SJSA1 (cell line): ENCODE data around the gene NCOA7. TPM values are rescaled to one million over a fixed set of nuclear protein-coding genes. Genes with fewer than 3 reads are reported as not detected.

Experiments
- DNase-seq, 2 experiments: peaks; one replicate each; pipeline ENCODE4 v3.0.0-alpha.2; 2015 to 2020; ENCODE audit warnings: low spot score in 2 of 2, low read depth in 1 of 2
- H3K27ac ChIP-seq: fragments of 250-450 bp; sonication (Bioruptor Pico); 2 replicates; pipeline ENCODE4 v1.5.1; 2020; ENCODE audit warnings: mild to moderate bottlenecking, moderate library complexity
- H3K27me3 ChIP-seq: fragments of 250-450 bp; sonication (Bioruptor Pico); replicated peaks from 2 replicates; pipeline ENCODE4 v1.5.1; 2020; ENCODE audit warnings: mild to moderate bottlenecking, moderate library complexity
- H3K36me3 ChIP-seq: fragments of 250-450 bp; sonication (Bioruptor Pico); 2 replicates; pipeline ENCODE4 v1.5.1; 2020; ENCODE audit warnings: mild to moderate bottlenecking
- H3K4me1 ChIP-seq: fragments of 250-450 bp; sonication (Bioruptor Pico); replicated peaks from 2 replicates; pipeline ENCODE4 v1.6.1; 2021; ENCODE audit warnings: mild to moderate bottlenecking
- H3K4me3 ChIP-seq: fragments of 250-450 bp; sonication (Bioruptor Pico); 2 replicates; pipeline ENCODE4 v1.5.1; 2020; ENCODE audit warnings: mild to moderate bottlenecking
- H3K9me3 ChIP-seq: fragments of 250-450 bp; sonication (Bioruptor Pico); replicated peaks from 2 replicates; pipeline ENCODE4 v1.5.1; 2020; ENCODE audit warnings: mild to moderate bottlenecking
- total RNA-seq: library from RNA; depleted of rRNA; stranded (reverse); fragments of >200 nt; shearing (Covaris generic); gene quantifications from 2 replicates; pipeline ENCODE4 v1.2.3, GENCODE V29; 2014; rRNA removed

Gene NCOA7
- total RNA-seq: 4.4 and 8.5 TPM in 2 replicates

DNA sequence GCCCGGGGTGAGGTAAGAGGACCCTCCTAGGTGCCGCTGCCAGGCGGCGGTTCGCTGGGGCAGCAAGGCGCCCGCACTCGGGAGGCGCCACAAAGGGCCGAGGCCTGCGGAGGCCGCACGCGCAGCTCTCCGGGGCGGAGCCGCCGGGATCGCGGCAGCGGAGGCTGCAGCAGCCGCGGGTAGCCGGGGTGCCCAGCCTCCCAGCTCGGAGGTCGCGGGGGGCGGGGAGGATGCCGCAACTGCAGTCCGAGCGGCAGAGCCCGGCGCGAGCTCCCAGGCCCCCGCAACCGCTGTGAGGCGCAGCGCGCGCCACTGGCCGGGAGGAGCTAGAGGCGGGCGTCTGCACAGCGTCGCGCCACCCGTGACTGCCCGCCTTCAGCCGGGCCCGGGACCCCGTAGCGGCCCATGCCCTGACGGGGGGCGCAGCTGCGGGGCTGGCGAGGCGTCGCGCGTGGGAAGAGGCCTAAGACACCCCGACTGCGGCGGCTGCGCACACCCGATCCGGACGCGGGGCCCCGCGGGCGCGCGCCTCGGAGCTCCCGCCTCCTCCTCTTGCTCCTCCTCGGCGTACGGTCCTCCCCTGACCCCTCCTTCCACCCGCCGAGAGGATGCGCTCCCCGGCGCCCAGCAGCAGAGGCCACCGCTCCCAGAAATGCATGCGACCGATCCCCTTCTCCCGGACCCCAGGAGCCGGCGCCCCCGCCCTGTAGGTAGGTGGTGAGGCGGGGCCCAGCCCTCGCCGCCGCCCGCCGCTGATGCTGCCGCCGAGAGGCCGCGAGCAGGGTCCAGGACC is at the start of gene NCOA7:
NCOA7 (plus strand) TSS at position 603 of the 793 bp plus-strand sequence. CDS start 24,395 bp downstream, outside the sequence.
- no peaks in the 10 kb centered on the region for H3K9me3 ChIP-seq
- DNase-seq: peak; percentile 77 to 88

GRCh38 chr6:125741336-125741735 is 49.4 kb upstream of the NCOA7 start:
- H3K4me1 ChIP-seq: no peaks in the 10 kb centered on the region
- H3K27me3 ChIP-seq: peaks cover 31% of the 10 kb centered on the region
- H3K4me3 ChIP-seq: no peak overlapping the region
- no peak overlapping the region for H3K27ac ChIP-seq
- H3K9me3 ChIP-seq: no peaks in the 10 kb centered on the region
- no peaks in the 10 kb centered on the region for H3K36me3 ChIP-seq
- DNase-seq: no peak

More for the DNA sequence above, at the start of gene NCOA7:
- Histone ChIP-seq H3K27me3 (no peaks in the 10 kb centered on the region), H3K4me1 (peaks cover 20% of the 10 kb centered on the region), H3K4me3 (peak within 1 kb of the TSS; percentile 92), H3K36me3 (peaks cover 6% of the 10 kb centered on the region; the same call in 1 of the 2 replicates), H3K27ac (peak within 1 kb of the TSS; percentile 67)

- H3K27ac ChIP-seq: no peak overlapping the region
- peaks cover 38% of the 10 kb centered on the region for H3K27me3 ChIP-seq
- no peaks in the 10 kb centered on the region for H3K36me3 ChIP-seq
- no peaks in the 10 kb centered on the region for H3K9me3 ChIP-seq
- no peak overlapping the region for H3K4me3 ChIP-seq
- no peaks in the 10 kb centered on the region for H3K4me1 ChIP-seq
- DNase-seq: no peak
Measured at GRCh38 chr6:125742024-125742423, 48.7 kb upstream of the NCOA7 start.

GRCh38 chr6:125742464-125743120 is 48.2 kb upstream of the NCOA7 start:
- Histone ChIP-seq H3K36me3 (no peaks in the 10 kb centered on the region), H3K27me3 (peaks cover 43% of the 10 kb centered on the region), H3K27ac (no peak overlapping the region), H3K4me3 (no peak overlapping the region), H3K9me3 (no peaks in the 10 kb centered on the region), H3K4me1 (peaks cover 2% of the 10 kb centered on the region)
- no peak for DNase-seq

- H3K4me3 ChIP-seq: no peak overlapping the region
- peaks cover 9% of the 10 kb centered on the region for H3K4me1 ChIP-seq
- peaks cover 47% of the 10 kb centered on the region for H3K27me3 ChIP-seq
- H3K36me3 ChIP-seq: no peaks in the 10 kb centered on the region
- no peaks in the 10 kb centered on the region for H3K9me3 ChIP-seq
- DNase-seq: no peak
- no peak overlapping the region for H3K27ac ChIP-seq
Measured at GRCh38 chr6:125743604-125744003, 47.2 kb upstream of the NCOA7 start.

- peaks cover 23% of the 10 kb centered on the region for H3K4me1 ChIP-seq
- no peak overlapping the region for H3K4me3 ChIP-seq
- DNase-seq: no peak
- H3K27me3 ChIP-seq: peaks cover 61% of the 10 kb centered on the region
- no peaks in the 10 kb centered on the region for H3K9me3 ChIP-seq
- no peaks in the 10 kb centered on the region for H3K36me3 ChIP-seq
- H3K27ac ChIP-seq: no peak overlapping the region
Measured at GRCh38 chr6:125745281-125746018, 45.3 kb upstream of the NCOA7 start.

DNA sequence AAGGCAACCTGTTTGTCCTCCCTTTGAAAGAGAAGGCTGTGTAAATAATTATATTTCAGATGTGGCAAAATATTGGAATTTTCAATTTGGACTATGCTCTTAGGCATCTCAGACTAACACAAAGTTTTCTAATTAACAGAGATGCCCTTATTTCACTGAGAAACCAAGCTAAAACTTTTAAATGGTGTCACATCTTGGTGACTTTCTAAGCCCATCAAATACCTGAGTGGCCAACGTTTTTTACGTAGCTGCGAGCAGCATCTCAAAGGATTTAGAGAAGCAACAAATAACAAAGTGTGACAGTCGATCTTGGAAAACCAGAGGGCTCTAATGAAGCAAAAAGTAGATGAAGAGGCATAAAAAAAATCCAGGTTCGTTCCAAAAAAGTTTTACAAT is 44.7 kb upstream of the NCOA7 start:
- no peaks in the 10 kb centered on the region for H3K9me3 ChIP-seq
- H3K36me3 ChIP-seq: no peaks in the 10 kb centered on the region
- no peak overlapping the region for H3K27ac ChIP-seq
- H3K27me3 ChIP-seq: peaks cover 65% of the 10 kb centered on the region
- no peak for DNase-seq
- no peak overlapping the region for H3K4me3 ChIP-seq
- H3K4me1 ChIP-seq: peaks cover 23% of the 10 kb centered on the region

- Histone ChIP-seq H3K9me3 (no peaks in the 10 kb centered on the region), H3K4me3 (peak overlapping the region; percentile 13), H3K27me3 (peaks cover 70% of the 10 kb centered on the region), H3K36me3 (no peaks in the 10 kb centered on the region), H3K4me1 (peaks cover 23% of the 10 kb centered on the region), H3K27ac (no peak overlapping the region)
- peak; percentile 41 to 46 for DNase-seq
Measured at GRCh38 chr6:125746731-125747588, 43.8 kb upstream of the NCOA7 start.

GRCh38 chr6:125747589-125748405 is 43.0 kb upstream of the NCOA7 start:
- Histone ChIP-seq H3K9me3 (no peaks in the 10 kb centered on the region), H3K27ac (no peak overlapping the region), H3K27me3 (peaks cover 70% of the 10 kb centered on the region), H3K4me1 (peaks cover 23% of the 10 kb centered on the region), H3K36me3 (no peaks in the 10 kb centered on the region), H3K4me3 (peak overlapping the region; percentile 54)
- peak; percentile 47 to 48 for DNase-seq

DNA sequence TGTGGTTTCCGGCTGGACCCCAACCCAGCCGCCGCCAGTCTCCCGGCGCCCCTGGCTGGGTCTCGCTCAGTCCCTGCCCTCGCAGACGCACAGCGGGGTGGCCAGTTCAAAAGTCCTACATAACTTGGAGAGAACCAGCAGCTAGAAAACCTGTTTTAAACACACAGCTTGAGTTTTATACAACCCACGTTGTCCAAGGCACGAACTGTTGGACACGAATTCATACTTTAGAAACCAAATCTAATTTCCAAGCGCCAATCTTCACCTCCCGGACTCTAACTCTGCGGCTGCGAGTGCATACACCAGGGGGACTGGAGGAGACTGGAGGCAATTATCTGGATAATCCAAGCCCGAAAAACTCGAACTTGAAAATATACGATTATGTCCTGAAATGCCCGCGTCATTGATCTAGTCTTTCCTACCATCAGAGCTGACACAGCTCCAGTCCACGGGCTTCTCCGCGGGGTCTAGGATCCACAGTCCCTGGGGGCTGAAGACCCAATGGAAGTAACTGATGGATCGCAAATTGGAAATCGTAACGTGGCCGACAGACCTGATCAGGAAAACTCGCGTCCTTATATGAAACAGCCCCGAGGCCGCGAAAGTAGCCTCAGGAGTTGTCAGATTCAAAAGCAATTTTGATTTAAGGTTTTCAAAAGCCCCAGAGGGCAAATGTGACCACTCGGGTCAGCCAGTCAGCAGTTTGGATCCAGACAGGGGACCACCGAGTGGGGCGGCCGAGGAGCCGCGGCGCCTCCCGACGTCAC is 42.2 kb upstream of the NCOA7 start:
- no peaks in the 10 kb centered on the region for H3K9me3 ChIP-seq
- no peak overlapping the region for H3K27ac ChIP-seq
- DNase-seq: peak in 1 of 2 experiments; percentile 47
- peak overlapping the region; percentile 54 for H3K4me3 ChIP-seq
- H3K36me3 ChIP-seq: no peaks in the 10 kb centered on the region
- H3K4me1 ChIP-seq: peaks cover 23% of the 10 kb centered on the region
- H3K27me3 ChIP-seq: peaks cover 68% of the 10 kb centered on the region

GRCh38 chr6:125749173-125749864 is 41.4 kb upstream of the NCOA7 start, which contains the start of gene HEY2:
Gene HEY2 (plus strand): TSS chr6:125749632. CDS start chr6:125749777, 145 bp downstream.
- H3K9me3 ChIP-seq: no peaks in the 10 kb centered on the region
- DNase-seq: peak; percentile 88 to 89
- peak within 1 kb of the TSS; percentile 54 for H3K4me3 ChIP-seq
- H3K27me3 ChIP-seq: peaks cover 65% of the 10 kb centered on the region
- H3K36me3 ChIP-seq: no peaks in the 10 kb centered on the region
- H3K27ac ChIP-seq: no peak within 1 kb of the TSS
- peaks cover 23% of the 10 kb centered on the region for H3K4me1 ChIP-seq
